ENCODE results near the gene VWF. TPM values are rescaled to one million over a fixed set of nuclear protein-coding genes. Genes with fewer than 3 reads are reported as not detected.

VWF gene
- total RNA-seq, 2 donors from 2014 or later = 20.9 to 63.2 TPM

DNA sequence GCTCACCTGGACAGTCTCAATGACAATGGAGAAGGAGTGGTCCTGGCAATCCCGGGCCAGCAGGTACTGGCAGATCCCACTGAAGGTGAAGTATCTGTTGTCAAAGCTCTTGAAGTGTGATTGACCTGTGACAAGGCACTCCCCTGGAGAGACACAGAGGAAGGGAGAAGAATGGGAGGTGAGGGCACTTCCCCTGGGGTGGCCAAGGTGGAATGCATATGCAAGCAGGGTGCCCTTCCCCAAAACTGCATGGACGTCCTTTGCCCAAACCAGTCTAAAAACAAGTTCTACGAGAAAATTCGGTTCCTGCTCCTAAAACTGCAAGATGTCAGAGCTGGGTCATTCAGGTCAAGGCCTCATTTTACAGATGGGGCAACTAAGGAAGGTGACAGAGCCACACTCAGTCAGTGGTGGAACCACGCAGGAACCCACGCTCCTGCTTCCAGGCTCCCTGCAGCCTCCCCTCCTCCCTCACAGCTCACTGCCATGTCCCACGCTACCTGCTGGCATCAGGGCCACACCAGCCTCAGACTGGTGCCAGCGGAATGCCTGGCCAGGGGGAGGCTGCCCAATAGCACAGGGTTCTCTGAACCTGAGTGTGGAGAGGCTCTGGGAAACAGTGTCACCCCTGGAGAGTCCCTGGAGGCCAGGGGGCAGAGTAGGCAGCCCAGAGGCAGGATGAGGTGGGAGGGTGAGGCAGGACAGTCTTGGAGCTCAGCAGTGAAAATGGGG lies 59.2 kb downstream of the VWF start:
- H3K9ac ChIP-seq (ENCODE audit: low read depth in 2 of 2, low read length in 2 of 2) = no peak overlapping the region
- TF ChIP-seq, protein P1, sequence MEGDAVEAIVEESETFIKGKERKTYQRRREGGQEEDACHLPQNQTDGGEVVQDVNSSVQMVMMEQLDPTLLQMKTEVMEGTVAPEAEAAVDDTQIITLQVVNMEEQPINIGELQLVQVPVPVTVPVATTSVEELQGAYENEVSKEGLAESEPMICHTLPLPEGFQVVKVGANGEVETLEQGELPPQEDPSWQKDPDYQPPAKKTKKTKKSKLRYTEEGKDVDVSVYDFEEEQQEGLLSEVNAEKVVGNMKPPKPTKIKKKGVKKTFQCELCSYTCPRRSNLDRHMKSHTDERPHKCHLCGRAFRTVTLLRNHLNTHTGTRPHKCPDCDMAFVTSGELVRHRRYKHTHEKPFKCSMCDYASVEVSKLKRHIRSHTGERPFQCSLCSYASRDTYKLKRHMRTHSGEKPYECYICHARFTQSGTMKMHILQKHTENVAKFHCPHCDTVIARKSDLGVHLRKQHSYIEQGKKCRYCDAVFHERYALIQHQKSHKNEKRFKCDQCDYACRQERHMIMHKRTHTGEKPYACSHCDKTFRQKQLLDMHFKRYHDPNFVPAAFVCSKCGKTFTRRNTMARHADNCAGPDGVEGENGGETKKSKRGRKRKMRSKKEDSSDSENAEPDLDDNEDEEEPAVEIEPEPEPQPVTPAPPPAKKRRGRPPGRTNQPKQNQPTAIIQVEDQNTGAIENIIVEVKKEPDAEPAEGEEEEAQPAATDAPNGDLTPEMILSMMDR (IDR thresholded peaks at IDR 0.05) = no peak
- no peaks in the 10 kb centered on the region for H3K4me1 ChIP-seq
- no peaks in the 10 kb centered on the region for H3K36me3 ChIP-seq
- H3K27ac ChIP-seq = no peak overlapping the region
- H3K9me3 ChIP-seq = no peaks in the 10 kb centered on the region
- intact Hi-C loops (cut with DNase I) = loop anchor here (2.0 to 5.0 kb wide), 2 partner anchors 112 to 218 kb away; no protein-coding TSS in a partner anchor
- no peak for DNase-seq
- no peak overlapping the region for H3K4me3 ChIP-seq
- no peaks in the 10 kb centered on the region for H3K27me3 ChIP-seq

DNA sequence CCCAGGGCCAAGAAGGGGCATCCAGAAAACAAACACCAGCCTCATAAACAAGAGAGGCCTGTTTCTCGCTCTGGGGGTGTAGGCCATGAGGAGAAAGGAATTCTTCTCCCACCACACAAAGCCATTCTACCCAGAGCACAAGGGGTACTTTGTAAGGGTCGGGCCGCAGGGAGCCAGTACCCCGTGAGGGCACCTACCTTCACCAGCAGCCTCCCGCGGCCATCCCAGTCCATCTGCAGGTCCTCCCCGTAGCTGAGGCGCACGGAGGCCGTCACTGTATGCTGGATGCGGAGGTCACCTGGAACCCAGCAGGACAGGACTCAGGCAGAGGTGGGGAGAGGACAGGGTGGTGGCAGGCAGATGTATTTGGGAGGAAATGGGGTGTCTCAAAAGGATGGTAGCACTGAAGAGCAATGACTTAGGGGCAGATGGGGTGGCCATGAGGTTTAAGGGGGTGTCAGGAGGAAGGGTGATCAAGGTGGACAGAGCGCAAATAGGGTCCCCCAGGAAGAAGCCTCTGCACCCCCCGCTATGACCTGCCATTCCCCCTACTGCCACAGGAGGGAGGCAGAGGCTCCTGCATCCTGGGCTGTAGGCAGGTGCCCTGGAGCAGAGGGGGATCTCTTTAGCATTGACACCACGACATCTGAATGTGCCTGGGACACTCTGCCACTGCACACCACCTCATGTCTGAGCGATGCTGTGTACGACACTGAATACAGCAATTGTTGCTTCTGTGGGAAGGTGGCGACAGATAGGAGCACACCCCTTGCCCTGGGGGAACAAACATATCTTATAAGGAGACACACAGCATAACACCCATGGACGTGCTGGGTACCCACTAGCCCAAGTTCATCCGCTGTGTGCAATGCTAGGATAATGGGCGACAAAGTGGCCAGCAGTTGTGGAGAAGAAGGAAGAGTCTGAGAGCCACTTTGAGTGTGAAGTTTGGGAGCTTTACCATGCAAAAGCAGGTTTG lies 61.4 kb downstream of the VWF start:
- intact Hi-C loops (cut with DNase I) = loop anchor here (5.0 kb wide), 1 partner anchor 124 kb away; no protein-coding TSS in a partner anchor
- H3K27ac ChIP-seq = no peak overlapping the region
- no peaks in the 10 kb centered on the region for H3K9me3 ChIP-seq
- H3K4me1 ChIP-seq = no peaks in the 10 kb centered on the region
- peak overlapping the region in 1 of 2 donors; percentile 34 for H3K9ac ChIP-seq (ENCODE audit: low read depth in 2 of 2, low read length in 2 of 2)
- H3K36me3 ChIP-seq = no peaks in the 10 kb centered on the region
- DNase-seq = peak; percentile 48
- H3K27me3 ChIP-seq = no peaks in the 10 kb centered on the region
- H3K4me3 ChIP-seq = no peak overlapping the region
- TF ChIP-seq, protein P1 (IDR thresholded peaks at IDR 0.05) = peak; percentile 97

DNA sequence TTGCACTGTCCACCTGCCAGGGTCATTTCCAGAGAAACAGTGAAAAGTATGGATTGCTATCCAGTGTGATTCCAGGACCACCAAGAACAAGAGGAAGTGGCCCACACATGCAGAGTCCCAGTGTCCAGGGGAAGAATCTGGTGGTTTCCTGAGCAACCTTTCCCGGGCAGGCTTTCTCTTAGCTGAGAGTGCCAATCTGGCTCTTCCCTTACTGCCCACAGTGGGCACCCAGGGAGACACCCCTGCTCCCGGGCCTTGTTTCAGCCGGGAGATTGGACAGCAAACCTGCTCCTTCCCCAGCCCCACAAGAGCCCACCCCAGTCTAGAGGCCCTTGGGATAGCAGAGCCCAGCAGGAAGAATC lies 62.1 kb downstream of the VWF start:
- Histone ChIP-seq H3K4me1 (no peaks in the 10 kb centered on the region), H3K27me3 (no peaks in the 10 kb centered on the region), H3K27ac (no peak overlapping the region), H3K9ac (ENCODE audit: low read depth in 2 of 2, low read length in 2 of 2) (no peak overlapping the region), H3K36me3 (no peaks in the 10 kb centered on the region), H3K4me3 (no peak overlapping the region), H3K9me3 (no peaks in the 10 kb centered on the region)
- intact Hi-C loops (cut with DNase I) = loop anchor here (5.0 kb wide), 1 partner anchor 125 kb away; no protein-coding TSS in a partner anchor
- TF ChIP-seq, protein P1 (IDR thresholded peaks at IDR 0.05) = no peak
- no peak for DNase-seq

DNA sequence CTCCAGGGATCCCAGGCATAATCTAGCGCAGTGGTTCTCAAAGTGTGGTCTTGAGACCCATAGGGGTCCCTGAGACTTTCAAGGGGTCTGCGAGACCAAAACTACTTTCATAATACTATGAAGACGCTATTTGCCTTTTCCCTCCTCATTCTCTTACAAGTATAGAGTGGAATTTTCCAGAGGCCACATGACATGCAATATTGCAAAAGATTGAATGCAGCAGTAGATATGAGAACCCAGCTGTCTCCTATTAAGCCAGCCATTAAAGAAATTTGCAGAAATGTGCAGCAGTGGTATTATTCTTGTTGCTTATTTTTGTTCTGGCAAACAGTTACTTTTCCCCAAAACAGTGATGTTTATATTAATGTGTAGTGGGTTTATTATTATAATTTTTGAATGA lies 62.8 kb downstream of the VWF start:
- no peak overlapping the region for H3K9ac ChIP-seq (ENCODE audit: low read depth in 2 of 2, low read length in 2 of 2)
- no peaks in the 10 kb centered on the region for H3K4me1 ChIP-seq
- no peak for DNase-seq
- no peaks in the 10 kb centered on the region for H3K36me3 ChIP-seq
- intact Hi-C loops (cut with DNase I) = loop anchor here (5.0 kb wide), 1 partner anchor 126 kb away; no protein-coding TSS in a partner anchor
- TF ChIP-seq, protein P1 (IDR thresholded peaks at IDR 0.05) = no peak
- H3K4me3 ChIP-seq = no peak overlapping the region
- H3K27ac ChIP-seq = no peak overlapping the region
- peaks cover 2% of the 10 kb centered on the region for H3K27me3 ChIP-seq
- H3K9me3 ChIP-seq = no peaks in the 10 kb centered on the region

DNA sequence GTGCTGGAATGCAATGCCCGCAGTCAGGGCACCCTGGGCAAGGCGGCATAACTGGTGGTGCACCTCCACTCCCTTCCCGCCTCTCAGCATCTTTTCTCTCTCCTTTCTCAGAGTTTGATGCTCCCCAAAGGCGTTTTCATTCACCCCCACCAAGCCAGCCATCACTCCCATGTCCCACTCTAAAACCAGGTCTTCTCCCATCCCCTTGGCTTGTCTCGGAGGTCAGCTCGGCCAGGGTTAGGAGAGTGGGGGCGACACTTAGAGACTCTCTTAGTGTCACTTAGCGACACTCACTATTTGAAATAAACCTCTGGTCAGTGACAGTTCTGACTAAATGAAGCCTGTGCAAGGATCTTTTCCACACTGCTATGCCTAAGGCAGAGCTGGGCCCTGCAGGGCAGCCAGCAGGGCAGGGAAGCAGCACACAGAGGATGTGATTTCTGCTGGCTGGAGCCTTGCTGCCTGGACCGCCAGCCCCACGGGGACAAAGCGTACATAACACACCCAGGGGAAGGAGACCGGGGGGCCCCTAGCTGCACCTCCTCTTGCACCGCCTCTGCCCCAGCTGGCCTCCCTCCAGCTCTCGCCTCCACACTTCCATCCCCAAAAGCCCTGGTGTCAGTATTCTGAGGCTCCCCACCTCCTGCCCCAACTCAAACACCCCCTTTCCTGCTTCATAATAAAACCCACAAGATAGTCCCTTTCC lies 64.5 kb downstream of the VWF start:
- Histone ChIP-seq H3K9me3 (no peaks in the 10 kb centered on the region), H3K9ac (ENCODE audit: low read depth in 2 of 2, low read length in 2 of 2) (no peak overlapping the region), H3K4me3 (no peak overlapping the region), H3K27ac (no peak overlapping the region), H3K27me3 (peaks cover 9% of the 10 kb centered on the region), H3K36me3 (no peaks in the 10 kb centered on the region), H3K4me1 (no peaks in the 10 kb centered on the region)
- no peak for DNase-seq
- TF ChIP-seq, protein P1 (IDR thresholded peaks at IDR 0.05) = no peak
- intact Hi-C loops (cut with DNase I) = loop anchor here (5.0 kb wide), 1 partner anchor 127 kb away; no protein-coding TSS in a partner anchor

Measured in colonic mucosa (tissue), 4 donors.